Activated T-helper 2 cell treated with anti-CD3 and anti-CD28 coated beads, Interferon-gamma antibody, Interleukin-2, Interleukin-4, amounts not matched to agents 10 μg/mL and 5 μg/mL and 100 μg/mL, durations not matched to agents 14 hours and 24 hours and 36 hours (primary cell): ENCODE results near the gene COPG1. TPM values are rescaled to one million over a fixed set of nuclear protein-coding genes. Genes with fewer than 3 reads are reported as not detected.

Experiments used
- DNase-seq: peaks from one replicate; pipeline ENCODE4 v3.0.0; 2021; ENCODE audit warnings: low spot score
- H3K27ac Mint-ChIP-seq: one replicate; pipeline ENCODE4 v1.8.0; 2021; ENCODE audit warnings: mixed read lengths
- H3K27me3 Mint-ChIP-seq: one replicate; pipeline ENCODE4 v1.8.0; 2021; ENCODE audit warnings: low read depth, mixed read lengths
- H3K36me3 Mint-ChIP-seq: one replicate; pipeline ENCODE4 v1.8.0; 2021; ENCODE audit warnings: low read depth, mixed read lengths
- H3K4me1 Mint-ChIP-seq: one replicate; pipeline ENCODE4 v1.8.0; 2021; ENCODE audit warnings: low read depth, mixed read lengths
- H3K4me3 Mint-ChIP-seq: one replicate; pipeline ENCODE4 v1.8.0; 2021; ENCODE audit warnings: low read depth, mild to moderate bottlenecking, moderate library complexity, mixed read lengths
- H3K9me3 Mint-ChIP-seq: one replicate; pipeline ENCODE4 v1.8.0; 2021; ENCODE audit warnings: mixed read lengths
- intact Hi-C: fragments of 100-400 bp; cut with micrococcal nuclease; formaldehyde crosslinking; loops from one replicate; pipeline ENCODE4 v1.15.1; 2023
- total RNA-seq: library from RNA; stranded (reverse); gene quantifications from 2 replicates; pipeline ENCODE4 v1.2.3, GENCODE V29; 2022

Gene COPG1
- total RNA-seq, 1 donor from 2014 or later: 182 TPM

GRCh38 chr3:129323651-129324294 is 74.4 kb downstream of the COPG1 start:
- Mint-ChIP-seq H3K36me3 (no peaks in the 10 kb centered on the region), H3K27me3 (no peaks in the 10 kb centered on the region), H3K27ac (no peak overlapping the region), H3K9me3 (no peaks in the 10 kb centered on the region), H3K4me1 (no peaks in the 10 kb centered on the region), H3K4me3 (no peak overlapping the region)
- intact Hi-C loops: no loop called here
- DNase-seq: no peak

DNA sequence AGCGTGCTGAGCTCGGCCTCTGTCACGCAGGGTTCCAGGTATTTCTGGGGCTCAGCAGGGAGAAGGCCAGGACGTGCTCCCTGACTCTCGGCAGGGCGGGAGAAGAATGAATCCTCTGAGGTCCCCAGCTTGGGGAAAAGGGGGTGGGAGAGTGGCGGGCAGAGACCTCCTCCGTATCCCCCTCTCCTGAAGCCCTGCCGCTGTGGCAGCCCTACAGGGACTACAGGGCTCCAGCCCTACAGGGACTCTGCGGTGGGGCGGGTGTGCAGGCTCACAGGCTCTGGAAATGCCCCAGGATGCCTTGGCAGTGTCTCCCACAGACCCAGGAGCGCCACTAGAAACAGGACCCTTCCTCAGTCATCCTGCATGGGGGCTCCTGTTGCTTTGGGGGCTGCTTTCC is 75.4 kb downstream of the COPG1 start:
- Mint-ChIP-seq H3K4me3 (no peak overlapping the region), H3K36me3 (no peaks in the 10 kb centered on the region), H3K27ac (no peak overlapping the region), H3K4me1 (no peaks in the 10 kb centered on the region), H3K27me3 (no peaks in the 10 kb centered on the region), H3K9me3 (no peaks in the 10 kb centered on the region)
- DNase-seq: no peak
- intact Hi-C loops: no loop called here

GRCh38 chr3:129325383-129325782 is 76.0 kb downstream of the COPG1 start:
- H3K27me3 Mint-ChIP-seq: peaks cover 2% of the 10 kb centered on the region
- no peak overlapping the region for H3K27ac Mint-ChIP-seq
- H3K4me1 Mint-ChIP-seq: no peaks in the 10 kb centered on the region
- no peaks in the 10 kb centered on the region for H3K9me3 Mint-ChIP-seq
- H3K4me3 Mint-ChIP-seq: no peak overlapping the region
- no peaks in the 10 kb centered on the region for H3K36me3 Mint-ChIP-seq
- DNase-seq: no peak
- intact Hi-C loops: no loop called here

DNA sequence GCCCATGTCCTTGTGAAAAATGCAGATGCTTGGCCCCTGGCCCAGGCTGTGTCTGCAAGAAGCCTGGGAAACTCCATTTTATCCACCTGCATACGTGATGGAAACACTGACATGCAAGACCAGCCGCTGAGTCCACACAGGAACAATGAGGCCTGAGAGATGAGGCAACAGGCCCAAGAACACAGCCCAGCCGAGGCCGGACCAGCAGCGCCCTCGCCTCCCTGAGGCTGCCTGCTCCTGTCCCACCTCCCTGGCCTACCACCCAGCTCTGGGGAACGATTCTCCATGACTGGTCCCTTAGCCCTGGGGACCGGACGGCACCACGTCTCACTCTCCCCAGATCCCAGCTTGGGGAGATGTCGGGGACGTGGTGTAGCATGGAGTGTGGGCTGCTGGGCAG is 76.7 kb downstream of the COPG1 start:
- H3K4me1 Mint-ChIP-seq: no peaks in the 10 kb centered on the region
- no peaks in the 10 kb centered on the region for H3K9me3 Mint-ChIP-seq
- H3K27ac Mint-ChIP-seq: no peak overlapping the region
- no peak for DNase-seq
- H3K4me3 Mint-ChIP-seq: no peak overlapping the region
- intact Hi-C loops: no loop called here
- no peaks in the 10 kb centered on the region for H3K36me3 Mint-ChIP-seq
- peaks cover 3% of the 10 kb centered on the region for H3K27me3 Mint-ChIP-seq

- H3K27ac Mint-ChIP-seq: no peak overlapping the region
- intact Hi-C loops: no loop called here
- no peak for DNase-seq
- H3K36me3 Mint-ChIP-seq: no peaks in the 10 kb centered on the region
- H3K4me1 Mint-ChIP-seq: no peaks in the 10 kb centered on the region
- H3K27me3 Mint-ChIP-seq: peaks cover 5% of the 10 kb centered on the region
- no peak overlapping the region for H3K4me3 Mint-ChIP-seq
- H3K9me3 Mint-ChIP-seq: no peaks in the 10 kb centered on the region
These were observed 77.2 kb downstream of the COPG1 start for GRCh38 chr3:129326595-129326994.

Other genes with a start within 250 kb of the COPG1 start
- 0.11 and 0.32 TPM in 2 replicates for gene EFCC1, start 248.3 kb upstream of the COPG1 start, total RNA-seq
- gene GP9, start 188.8 kb upstream of the COPG1 start, total RNA-seq: not detected in 2 replicates
- 30.7 and 32.1 TPM in 2 replicates for gene RAB43, start 127.8 kb upstream of the COPG1 start, total RNA-seq
- gene ISY1, start 88.5 kb upstream of the COPG1 start, total RNA-seq: 71.4 and 78.0 TPM in 2 replicates
- gene CNBP, start 65.7 kb upstream of the COPG1 start, total RNA-seq: 351 TPM in 2 replicates
- gene HMCES, start 29.3 kb downstream of the COPG1 start, total RNA-seq: 63.6 and 70.7 TPM in 2 replicates
- gene EFCAB12, start 179.0 kb downstream of the COPG1 start, total RNA-seq: 0.25 and 0.48 TPM in 2 replicates
- gene MBD4, start 190.3 kb downstream of the COPG1 start, total RNA-seq: 41.9 and 45.9 TPM in 2 replicates
- 15.7 and 17.6 TPM in 2 replicates for gene IFT122, start 190.6 kb downstream of the COPG1 start, total RNA-seq